Esophagus squamous epithelium (tissue), 4 donors: ENCODE results near the gene TP63.

Experiments
- POLR2A ChIP-seq, 4 donors: fragments of 450-650 bp; IDR thresholded peaks; one replicate each; pipeline ENCODE4 v1.6.1; 2017; ENCODE audit warnings: antibody characterized with exemption in 4 of 4, mild to moderate bottlenecking in 4 of 4, moderate library complexity in 3 of 4
- TF ChIP-seq, protein P1 (sequence below), 6 experiments: fragments of 450-650 bp in 4 of 6; fragments of 200-600 bp in 2 of 6; sonication (generic) in 2 of 6; IDR thresholded peaks; one replicate each; pipeline ENCODE4 v1.5.1; 2016 to 2019; ENCODE audit warnings: antibody characterized with exemption in 6 of 6, mild to moderate bottlenecking in 4 of 6, moderate library complexity in 4 of 6

DNA sequence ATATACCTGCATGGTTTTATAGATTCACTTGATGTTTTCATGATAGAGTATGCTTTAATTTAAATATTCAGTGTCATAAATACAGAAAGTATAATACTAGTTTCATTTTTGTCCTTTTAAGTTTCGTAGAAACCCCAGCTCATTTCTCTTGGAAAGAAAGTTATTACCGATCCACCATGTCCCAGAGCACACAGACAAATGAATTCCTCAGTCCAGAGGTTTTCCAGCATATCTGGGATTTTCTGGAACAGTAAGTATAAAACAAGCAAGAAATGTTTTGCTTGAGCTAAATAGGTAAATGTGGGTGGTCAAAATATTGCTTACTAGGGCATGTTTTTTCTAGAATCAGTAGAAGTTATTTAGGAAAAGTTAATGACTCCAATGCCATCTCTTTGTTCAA lies 106.4 kb downstream of the TP63 start:
- no peak for TF ChIP-seq POLR2A (IDR thresholded peaks at IDR 0.05)
- TF ChIP-seq, protein P1, sequence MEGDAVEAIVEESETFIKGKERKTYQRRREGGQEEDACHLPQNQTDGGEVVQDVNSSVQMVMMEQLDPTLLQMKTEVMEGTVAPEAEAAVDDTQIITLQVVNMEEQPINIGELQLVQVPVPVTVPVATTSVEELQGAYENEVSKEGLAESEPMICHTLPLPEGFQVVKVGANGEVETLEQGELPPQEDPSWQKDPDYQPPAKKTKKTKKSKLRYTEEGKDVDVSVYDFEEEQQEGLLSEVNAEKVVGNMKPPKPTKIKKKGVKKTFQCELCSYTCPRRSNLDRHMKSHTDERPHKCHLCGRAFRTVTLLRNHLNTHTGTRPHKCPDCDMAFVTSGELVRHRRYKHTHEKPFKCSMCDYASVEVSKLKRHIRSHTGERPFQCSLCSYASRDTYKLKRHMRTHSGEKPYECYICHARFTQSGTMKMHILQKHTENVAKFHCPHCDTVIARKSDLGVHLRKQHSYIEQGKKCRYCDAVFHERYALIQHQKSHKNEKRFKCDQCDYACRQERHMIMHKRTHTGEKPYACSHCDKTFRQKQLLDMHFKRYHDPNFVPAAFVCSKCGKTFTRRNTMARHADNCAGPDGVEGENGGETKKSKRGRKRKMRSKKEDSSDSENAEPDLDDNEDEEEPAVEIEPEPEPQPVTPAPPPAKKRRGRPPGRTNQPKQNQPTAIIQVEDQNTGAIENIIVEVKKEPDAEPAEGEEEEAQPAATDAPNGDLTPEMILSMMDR (IDR thresholded peaks at IDR 0.05), result no peak
